ENCODE data around the gene WDR3. TPM values are rescaled to one million over a fixed set of nuclear protein-coding genes. Genes with fewer than 3 reads are reported as not detected.

The WDR3 gene
- total RNA-seq, 4 donors from 2014 or later, result 1.1 to 6.8 (median 2.7) TPM

- WGBS, 2 donors (ENCODE audit: low coverage in 1 of 2), result 92 to 100% methylated on average over 1 of the region's 1 CpG
- no peak overlapping the region for H3K4me3 ChIP-seq
- H3K27me3 ChIP-seq, result no peaks in the 10 kb centered on the region
- DNase-seq, result no peak
- in situ Hi-C loops (cut with MboI; ENCODE audit: low pct_ligation_motif_present in 1 of 4, low pct_unique_long_range_greater_than_20kb in 1 of 4, low sequenced_read_pairs in 3 of 4), result no loop called here
- no peaks in the 10 kb centered on the region for H3K4me1 ChIP-seq
- intact Hi-C loops (cut with DNase I; ENCODE audit: low total_unique reads), result no loop called here
- no peak for TF ChIP-seq EP300 (IDR thresholded peaks at IDR 0.05; ENCODE audit: low read depth)
- no peak for TF ChIP-seq POLR2A (IDR thresholded peaks at IDR 0.05)
- TF ChIP-seq CTCF (IDR thresholded peaks at IDR 0.05), result no peak
- no peak for TF ChIP-seq POLR2AphosphoS5 (IDR thresholded peaks at IDR 0.05)
- H3K27ac ChIP-seq, result no peak overlapping the region
- peaks cover 0 to 93% (median 31%) of the 10 kb centered on the region in 4 donors for H3K36me3 ChIP-seq
- no peaks in the 10 kb centered on the region for H3K9me3 ChIP-seq
Observed at GRCh38 chr1:117952386-117952785, 22.8 kb downstream of the WDR3 start.

- intact Hi-C loops (cut with DNase I; ENCODE audit: low total_unique reads), result no loop called here
- Histone ChIP-seq H3K4me3 (no peak overlapping the region), H3K27ac (no peak overlapping the region), H3K4me1 (no peaks in the 10 kb centered on the region), H3K9me3 (no peaks in the 10 kb centered on the region), H3K36me3 (peaks cover 0 to 48% (median 17%) of the 10 kb centered on the region in 4 donors), H3K27me3 (no peaks in the 10 kb centered on the region)
- in situ Hi-C loops (cut with MboI; ENCODE audit: low pct_ligation_motif_present in 1 of 4, low pct_unique_long_range_greater_than_20kb in 1 of 4, low sequenced_read_pairs in 3 of 4), result no loop called here
- TF ChIP-seq CTCF (IDR thresholded peaks at IDR 0.05) (no peak), EP300 (IDR thresholded peaks at IDR 0.05; ENCODE audit: low read depth) (no peak), POLR2A (IDR thresholded peaks at IDR 0.05) (no peak), POLR2AphosphoS5 (IDR thresholded peaks at IDR 0.05) (no peak)
- WGBS, 2 donors (ENCODE audit: low coverage in 1 of 2), result 79 to 80% methylated on average over 3 of the region's 3 CpGs
- DNase-seq, result no peak
Observed at GRCh38 chr1:117959364-117959763, 29.8 kb downstream of the WDR3 start.

- TF ChIP-seq POLR2A (IDR thresholded peaks at IDR 0.05) (no peak), EP300 (IDR thresholded peaks at IDR 0.05; ENCODE audit: low read depth) (no peak), POLR2AphosphoS5 (IDR thresholded peaks at IDR 0.05) (no peak), CTCF (IDR thresholded peaks at IDR 0.05) (no peak)
- Histone ChIP-seq H3K27me3 (no peaks in the 10 kb centered on the region), H3K4me1 (no peaks in the 10 kb centered on the region), H3K9me3 (no peaks in the 10 kb centered on the region), H3K36me3 (peaks cover 0 to 5% (median 2%) of the 10 kb centered on the region in 4 donors), H3K4me3 (no peak overlapping the region), H3K27ac (no peak overlapping the region)
- 88 to 89% methylated on average over 3 of the region's 3 CpGs for WGBS, 2 donors (ENCODE audit: low coverage in 1 of 2)
- in situ Hi-C loops (cut with MboI; ENCODE audit: low pct_ligation_motif_present in 1 of 4, low pct_unique_long_range_greater_than_20kb in 1 of 4, low sequenced_read_pairs in 3 of 4) (no loop called here), intact Hi-C loops (cut with DNase I; ENCODE audit: low total_unique reads) (no loop called here)
- DNase-seq, result no peak
Observed at GRCh38 chr1:117964290-117965038, 34.9 kb downstream of the WDR3 start.

- Histone ChIP-seq H3K9me3 (no peaks in the 10 kb centered on the region), H3K27ac (no peak overlapping the region), H3K4me3 (no peak overlapping the region), H3K36me3 (no peaks in the 10 kb centered on the region), H3K27me3 (no peaks in the 10 kb centered on the region), H3K4me1 (no peaks in the 10 kb centered on the region)
- WGBS, 2 donors (ENCODE audit: low coverage in 1 of 2), result 52 to 65% methylated on average over 4 of the region's 4 CpGs
- no peak for DNase-seq
- in situ Hi-C loops (cut with MboI; ENCODE audit: low pct_ligation_motif_present in 1 of 4, low pct_unique_long_range_greater_than_20kb in 1 of 4, low sequenced_read_pairs in 3 of 4), result no loop called here
- no peak for TF ChIP-seq POLR2A (IDR thresholded peaks at IDR 0.05)
- TF ChIP-seq CTCF (IDR thresholded peaks at IDR 0.05), result no peak
- no peak for TF ChIP-seq POLR2AphosphoS5 (IDR thresholded peaks at IDR 0.05)
- no peak for TF ChIP-seq EP300 (IDR thresholded peaks at IDR 0.05; ENCODE audit: low read depth)
- intact Hi-C loops (cut with DNase I; ENCODE audit: low total_unique reads), result no loop called here
Observed at GRCh38 chr1:117967477-117967876, 37.9 kb downstream of the WDR3 start.

All from transverse colon (tissue), 4 donors.